ENCODE results near the gene NAGLU. TPM values are rescaled to one million over a fixed set of nuclear protein-coding genes. Genes with fewer than 3 reads are reported as not detected.

The NAGLU gene
- total and polyA plus RNA-seq, 10 of the 15 experiments (the other 5 are each of a cell fraction or from before 2014, with no cell fraction given), result 0.23 to 27.5 (median 8.9) TPM

DNA sequence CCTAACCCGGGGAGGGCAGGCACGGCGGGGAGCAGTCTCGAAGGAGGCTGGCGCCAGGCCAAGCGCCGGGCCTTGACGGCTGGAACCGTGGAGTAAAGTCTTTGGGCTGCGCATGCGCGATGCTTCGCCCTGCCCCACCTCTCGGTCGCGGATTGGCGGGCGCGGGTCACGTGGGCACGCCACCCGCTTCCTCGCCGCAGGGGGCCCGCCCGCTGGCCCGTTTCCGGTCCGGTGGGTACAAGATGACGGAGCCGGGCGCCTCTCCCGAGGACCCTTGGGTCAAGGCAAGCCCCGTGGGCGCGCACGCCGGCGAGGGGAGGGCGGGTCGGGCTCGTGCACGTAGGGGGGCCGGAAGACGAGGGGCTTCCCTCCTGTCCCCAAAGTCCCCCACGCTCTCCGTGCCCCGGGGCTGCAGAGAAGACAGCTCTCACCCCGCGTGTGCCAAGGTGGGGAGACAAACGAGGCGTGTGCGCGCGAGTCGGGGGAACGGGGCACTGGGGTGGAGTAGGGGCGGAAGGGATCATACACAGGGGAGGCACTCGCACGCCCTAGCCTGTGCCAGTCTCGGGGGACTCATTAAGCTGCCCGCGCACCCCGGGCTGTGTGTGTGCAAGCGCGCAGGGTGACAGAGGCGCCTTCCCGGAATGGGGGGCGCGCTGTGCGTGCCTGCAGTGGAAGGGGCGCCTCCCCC lies 31.0 kb downstream of the NAGLU start, which contains the start of gene MLX (continued):
- TF ChIP-seq CREB1 (IDR thresholded peaks at IDR 0.05; ENCODE audit: low read depth) (peak; percentile 22; the same call in 1 of the 2 replicates), TBL1XR1 (IDR thresholded peaks at IDR 0.05; ENCODE audit: low read depth, low read length) (no peak), SREBF1 (IDR thresholded peaks at IDR 0.05; ENCODE audit: low read length) (no peak), BRCA1 (IDR thresholded peaks at IDR 0.05; ENCODE audit: low read depth, low read length) (peak; percentile 32; the same call in 1 of the 2 replicates), EED (IDR thresholded peaks at IDR 0.05; ENCODE audit: low read depth) (no peak), SMAD1 (IDR thresholded peaks at IDR 0.05; ENCODE audit: low read depth, partially characterized antibody) (peak; percentile 67), CBX3 (IDR thresholded peaks at IDR 0.05; ENCODE audit: borderline replicate concordance, low read depth) (no peak), YY1 (IDR thresholded peaks at IDR 0.05; ENCODE audit: low read depth, low read length) (peak; percentile 76), IKZF1 (conservative IDR thresholded peaks at IDR 0.05) (peak; percentile 70), FOS (IDR thresholded peaks at IDR 0.05; ENCODE audit: borderline replicate concordance, extremely low read depth, insufficient read length) (no peak), RBBP5 (conservative IDR thresholded peaks at IDR 0.05) (no peak), SREBF2 (IDR thresholded peaks at IDR 0.05; ENCODE audit: low read length) (no peak), SUPT20H (IDR thresholded peaks at IDR 0.05; ENCODE audit: borderline replicate concordance, control insufficient read depth, low read depth, low read length) (no peak), RAD21 (IDR thresholded peaks at IDR 0.05; ENCODE audit: insufficient read depth, low read depth, low read length) (no peak)
- TF ChIP-seq, protein P1, sequence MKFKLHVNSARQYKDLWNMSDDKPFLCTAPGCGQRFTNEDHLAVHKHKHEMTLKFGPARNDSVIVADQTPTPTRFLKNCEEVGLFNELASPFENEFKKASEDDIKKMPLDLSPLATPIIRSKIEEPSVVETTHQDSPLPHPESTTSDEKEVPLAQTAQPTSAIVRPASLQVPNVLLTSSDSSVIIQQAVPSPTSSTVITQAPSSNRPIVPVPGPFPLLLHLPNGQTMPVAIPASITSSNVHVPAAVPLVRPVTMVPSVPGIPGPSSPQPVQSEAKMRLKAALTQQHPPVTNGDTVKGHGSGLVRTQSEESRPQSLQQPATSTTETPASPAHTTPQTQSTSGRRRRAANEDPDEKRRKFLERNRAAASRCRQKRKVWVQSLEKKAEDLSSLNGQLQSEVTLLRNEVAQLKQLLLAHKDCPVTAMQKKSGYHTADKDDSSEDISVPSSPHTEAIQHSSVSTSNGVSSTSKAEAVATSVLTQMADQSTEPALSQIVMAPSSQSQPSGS (IDR thresholded peaks at IDR 0.05; ENCODE audit: low read length), result no peak
- TF ChIP-seq, protein P2, sequence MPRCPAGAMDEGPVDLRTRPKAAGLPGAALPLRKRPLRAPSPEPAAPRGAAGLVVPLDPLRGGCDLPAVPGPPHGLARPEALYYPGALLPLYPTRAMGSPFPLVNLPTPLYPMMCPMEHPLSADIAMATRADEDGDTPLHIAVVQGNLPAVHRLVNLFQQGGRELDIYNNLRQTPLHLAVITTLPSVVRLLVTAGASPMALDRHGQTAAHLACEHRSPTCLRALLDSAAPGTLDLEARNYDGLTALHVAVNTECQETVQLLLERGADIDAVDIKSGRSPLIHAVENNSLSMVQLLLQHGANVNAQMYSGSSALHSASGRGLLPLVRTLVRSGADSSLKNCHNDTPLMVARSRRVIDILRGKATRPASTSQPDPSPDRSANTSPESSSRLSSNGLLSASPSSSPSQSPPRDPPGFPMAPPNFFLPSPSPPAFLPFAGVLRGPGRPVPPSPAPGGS (IDR thresholded peaks at IDR 0.05; ENCODE audit: borderline replicate concordance, insufficient read depth, low read depth, low read length, poor library complexity, severe bottlenecking), result no peak
- TF ChIP-seq, protein P3, sequence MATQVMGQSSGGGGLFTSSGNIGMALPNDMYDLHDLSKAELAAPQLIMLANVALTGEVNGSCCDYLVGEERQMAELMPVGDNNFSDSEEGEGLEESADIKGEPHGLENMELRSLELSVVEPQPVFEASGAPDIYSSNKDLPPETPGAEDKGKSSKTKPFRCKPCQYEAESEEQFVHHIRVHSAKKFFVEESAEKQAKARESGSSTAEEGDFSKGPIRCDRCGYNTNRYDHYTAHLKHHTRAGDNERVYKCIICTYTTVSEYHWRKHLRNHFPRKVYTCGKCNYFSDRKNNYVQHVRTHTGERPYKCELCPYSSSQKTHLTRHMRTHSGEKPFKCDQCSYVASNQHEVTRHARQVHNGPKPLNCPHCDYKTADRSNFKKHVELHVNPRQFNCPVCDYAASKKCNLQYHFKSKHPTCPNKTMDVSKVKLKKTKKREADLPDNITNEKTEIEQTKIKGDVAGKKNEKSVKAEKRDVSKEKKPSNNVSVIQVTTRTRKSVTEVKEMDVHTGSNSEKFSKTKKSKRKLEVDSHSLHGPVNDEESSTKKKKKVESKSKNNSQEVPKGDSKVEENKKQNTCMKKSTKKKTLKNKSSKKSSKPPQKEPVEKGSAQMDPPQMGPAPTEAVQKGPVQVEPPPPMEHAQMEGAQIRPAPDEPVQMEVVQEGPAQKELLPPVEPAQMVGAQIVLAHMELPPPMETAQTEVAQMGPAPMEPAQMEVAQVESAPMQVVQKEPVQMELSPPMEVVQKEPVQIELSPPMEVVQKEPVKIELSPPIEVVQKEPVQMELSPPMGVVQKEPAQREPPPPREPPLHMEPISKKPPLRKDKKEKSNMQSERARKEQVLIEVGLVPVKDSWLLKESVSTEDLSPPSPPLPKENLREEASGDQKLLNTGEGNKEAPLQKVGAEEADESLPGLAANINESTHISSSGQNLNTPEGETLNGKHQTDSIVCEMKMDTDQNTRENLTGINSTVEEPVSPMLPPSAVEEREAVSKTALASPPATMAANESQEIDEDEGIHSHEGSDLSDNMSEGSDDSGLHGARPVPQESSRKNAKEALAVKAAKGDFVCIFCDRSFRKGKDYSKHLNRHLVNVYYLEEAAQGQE (IDR thresholded peaks at IDR 0.05; ENCODE audit: low read depth, low read length), result no peak
- TF ChIP-seq, protein P4, sequence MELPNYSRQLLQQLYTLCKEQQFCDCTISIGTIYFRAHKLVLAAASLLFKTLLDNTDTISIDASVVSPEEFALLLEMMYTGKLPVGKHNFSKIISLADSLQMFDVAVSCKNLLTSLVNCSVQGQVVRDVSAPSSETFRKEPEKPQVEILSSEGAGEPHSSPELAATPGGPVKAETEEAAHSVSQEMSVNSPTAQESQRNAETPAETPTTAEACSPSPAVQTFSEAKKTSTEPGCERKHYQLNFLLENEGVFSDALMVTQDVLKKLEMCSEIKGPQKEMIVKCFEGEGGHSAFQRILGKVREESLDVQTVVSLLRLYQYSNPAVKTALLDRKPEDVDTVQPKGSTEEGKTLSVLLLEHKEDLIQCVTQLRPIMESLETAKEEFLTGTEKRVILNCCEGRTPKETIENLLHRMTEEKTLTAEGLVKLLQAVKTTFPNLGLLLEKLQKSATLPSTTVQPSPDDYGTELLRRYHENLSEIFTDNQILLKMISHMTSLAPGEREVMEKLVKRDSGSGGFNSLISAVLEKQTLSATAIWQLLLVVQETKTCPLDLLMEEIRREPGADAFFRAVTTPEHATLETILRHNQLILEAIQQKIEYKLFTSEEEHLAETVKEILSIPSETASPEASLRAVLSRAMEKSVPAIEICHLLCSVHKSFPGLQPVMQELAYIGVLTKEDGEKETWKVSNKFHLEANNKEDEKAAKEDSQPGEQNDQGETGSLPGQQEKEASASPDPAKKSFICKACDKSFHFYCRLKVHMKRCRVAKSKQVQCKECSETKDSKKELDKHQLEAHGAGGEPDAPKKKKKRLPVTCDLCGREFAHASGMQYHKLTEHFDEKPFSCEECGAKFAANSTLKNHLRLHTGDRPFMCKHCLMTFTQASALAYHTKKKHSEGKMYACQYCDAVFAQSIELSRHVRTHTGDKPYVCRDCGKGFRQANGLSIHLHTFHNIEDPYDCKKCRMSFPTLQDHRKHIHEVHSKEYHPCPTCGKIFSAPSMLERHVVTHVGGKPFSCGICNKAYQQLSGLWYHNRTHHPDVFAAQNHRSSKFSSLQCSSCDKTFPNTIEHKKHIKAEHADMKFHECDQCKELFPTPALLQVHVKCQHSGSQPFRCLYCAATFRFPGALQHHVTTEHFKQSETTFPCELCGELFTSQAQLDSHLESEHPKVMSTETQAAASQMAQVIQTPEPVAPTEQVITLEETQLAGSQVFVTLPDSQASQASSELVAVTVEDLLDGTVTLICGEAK (IDR thresholded peaks at IDR 0.05; ENCODE audit: borderline replicate concordance), result 0 out of 2 replicates have a peak, but pooled peaks have one; percentile 45

All from GM12878 (cell line).